NCI-H1694 treated with DMSO at 0.1 percent for 48 hours (cell line): ENCODE data around the gene GMEB1.
A peak's percentile ranks its signal among the peaks of the same experiment; 100 is the strongest.
"Not testable (repeated sequence)": the region's sequence is repeated elsewhere in the genome, so short reads cannot be mapped to it uniquely, and the experiment has no call there.

Experiments
- DNase-seq: peaks from one replicate; lab custom pipeline; 2025; lab: John Stamatoyannopoulos, UW

GMEB1 gene

GRCh38 chr1:28671254-28671780 is 2.7 kb downstream of the GMEB1 start:
- no peak for DNase-seq

- DNase-seq, result not testable (repeated sequence)
Observed at GRCh38 chr1:28672971-28673370, 4.4 kb downstream of the GMEB1 start.

GRCh38 chr1:28675924-28676257 is 7.3 kb downstream of the GMEB1 start:
- no peak for DNase-seq

- no peak for DNase-seq
Observed at GRCh38 chr1:28680151-28680550, 11.6 kb downstream of the GMEB1 start.

GRCh38 chr1:28682840-28683239 is 14.3 kb downstream of the GMEB1 start:
- DNase-seq, result no peak

- DNase-seq, result no peak
Observed at GRCh38 chr1:28684937-28685336, 16.4 kb downstream of the GMEB1 start.

- DNase-seq, result not testable (repeated sequence)
Observed at GRCh38 chr1:28691627-28692026, 23.0 kb downstream of the GMEB1 start.

GRCh38 chr1:28703629-28704028 is 35.0 kb downstream of the GMEB1 start:
- no peak for DNase-seq

GRCh38 chr1:28716336-28716735 is 47.8 kb downstream of the GMEB1 start:
- peak; percentile 32 for DNase-seq

- no peak for DNase-seq
Observed at GRCh38 chr1:28718166-28718565, 49.6 kb downstream of the GMEB1 start.

- no peak for DNase-seq
Observed at GRCh38 chr1:28718586-28719331, 50.2 kb downstream of the GMEB1 start.

GRCh38 chr1:28719332-28719619 is 50.7 kb downstream of the GMEB1 start:
- no peak for DNase-seq

GRCh38 chr1:28720376-28720775 is 51.8 kb downstream of the GMEB1 start:
- DNase-seq, result no peak

GRCh38 chr1:28721927-28722326 is 53.3 kb downstream of the GMEB1 start:
- not testable (repeated sequence) for DNase-seq

GRCh38 chr1:28725365-28725764 is 56.8 kb downstream of the GMEB1 start:
- not testable (repeated sequence) for DNase-seq

GRCh38 chr1:28735961-28736449 is 67.4 kb downstream of the GMEB1 start:
- DNase-seq, result no peak

- DNase-seq, result peak; percentile 92
Observed at GRCh38 chr1:28736450-28737306, 68.1 kb downstream of the GMEB1 start, which contains the start of gene YTHDF2. Gene YTHDF2, plus strand, starts transcription at chr1:28736940. Its CDS starts 181 bp downstream, at chr1:28737121.

- peak; percentile 52 for DNase-seq
Observed at GRCh38 chr1:28737307-28738132, 68.9 kb downstream of the GMEB1 start.

GRCh38 chr1:28740118-28740517 is 71.5 kb downstream of the GMEB1 start:
- no peak for DNase-seq

GRCh38 chr1:28744184-28744583 is 75.6 kb downstream of the GMEB1 start:
- no peak for DNase-seq

GRCh38 chr1:28745653-28746173 is 77.1 kb downstream of the GMEB1 start:
- no peak for DNase-seq

- DNase-seq, result no peak
Observed at GRCh38 chr1:28750330-28750729, 81.7 kb downstream of the GMEB1 start.
